ENCODE measurements around the gene INPP5D. TPM values are rescaled to one million over a fixed set of nuclear protein-coding genes. Genes with fewer than 3 reads are reported as not detected.
A peak's percentile ranks its signal among the peaks of the same experiment; 100 is the strongest.

The INPP5D gene
- polyA plus RNA-seq, 3 donors: 30.6 to 90.2 (median 54.8) TPM

- intact Hi-C loops (cut with micrococcal nuclease): no loop called here
- peak in 2 of 3 donors; percentile 30 to 38 for DNase-seq
- H4K20me1 ChIP-seq (ENCODE audit: insufficient read depth, low read length): peaks cover 94% of the 10 kb centered on the region
- no peak overlapping the region for H2AFZ ChIP-seq (ENCODE audit: insufficient read depth, low read depth, low read length, poor library complexity, severe bottlenecking)
- peak overlapping the region; percentile 3 to 77 for H3K27ac ChIP-seq (ENCODE audit: low read depth in 1 of 2, low read length in 2 of 2)
- H3K36me3 ChIP-seq (replicated peaks in 1 of 2; ENCODE audit: control insufficient read depth in 1 of 2, insufficient read depth in 2 of 2, low read length in 2 of 2): peaks cover 22 to 69% of the 10 kb centered on the region in 2 donors
- H3K4me2 ChIP-seq (replicated peaks; ENCODE audit: extremely low read depth, low read length, poor library complexity, severe bottlenecking): no peak overlapping the region
- Mint-ChIP-seq H3K4me3 (peak overlapping the region in 1 of 2 donors; percentile 21), H3K36me3 (peaks cover 51 to 61% of the 10 kb centered on the region in 2 donors), H3K27ac (peak overlapping the region; percentile 47 to 91 (median 79)), H3K4me1 (peaks cover 39% of the 10 kb centered on the region), H3K27me3 (ENCODE audit: low read depth in 3 of 3) (no peaks in the 10 kb centered on the region), H3K9me3 (peaks cover 0 to 3% (median 0%) of the 10 kb centered on the region in 7 donors)
- peaks cover 0 to 1% of the 10 kb centered on the region in 2 donors for H3K9me3 ChIP-seq (replicated peaks in 1 of 2; ENCODE audit: control insufficient read depth in 1 of 2, insufficient read depth in 1 of 2, low read length in 2 of 2)
- peaks cover 97% of the 10 kb centered on the region for H3K79me2 ChIP-seq (ENCODE audit: insufficient read depth, low read length)
- 54% methylated on average over 13 of the region's 17 CpGs for WGBS (ENCODE audit: insufficient coverage)
- H3K4me3 ChIP-seq (replicated peaks in 1 of 3; ENCODE audit: low read depth in 2 of 3, low read length in 3 of 3): no peak overlapping the region
- H3K27me3 ChIP-seq (ENCODE audit: control insufficient read depth in 2 of 2, insufficient read depth in 2 of 2, low read length in 2 of 2): no peaks in the 10 kb centered on the region
- H3K9ac ChIP-seq (ENCODE audit: insufficient read depth, low read length, poor library complexity, severe bottlenecking): peak overlapping the region; percentile 6
- peaks cover 9 to 12% of the 10 kb centered on the region in 2 donors for H3K4me1 ChIP-seq (ENCODE audit: control insufficient read depth in 1 of 2, insufficient read depth in 2 of 2, low read length in 2 of 2)
- TF ChIP-seq, protein P1, sequence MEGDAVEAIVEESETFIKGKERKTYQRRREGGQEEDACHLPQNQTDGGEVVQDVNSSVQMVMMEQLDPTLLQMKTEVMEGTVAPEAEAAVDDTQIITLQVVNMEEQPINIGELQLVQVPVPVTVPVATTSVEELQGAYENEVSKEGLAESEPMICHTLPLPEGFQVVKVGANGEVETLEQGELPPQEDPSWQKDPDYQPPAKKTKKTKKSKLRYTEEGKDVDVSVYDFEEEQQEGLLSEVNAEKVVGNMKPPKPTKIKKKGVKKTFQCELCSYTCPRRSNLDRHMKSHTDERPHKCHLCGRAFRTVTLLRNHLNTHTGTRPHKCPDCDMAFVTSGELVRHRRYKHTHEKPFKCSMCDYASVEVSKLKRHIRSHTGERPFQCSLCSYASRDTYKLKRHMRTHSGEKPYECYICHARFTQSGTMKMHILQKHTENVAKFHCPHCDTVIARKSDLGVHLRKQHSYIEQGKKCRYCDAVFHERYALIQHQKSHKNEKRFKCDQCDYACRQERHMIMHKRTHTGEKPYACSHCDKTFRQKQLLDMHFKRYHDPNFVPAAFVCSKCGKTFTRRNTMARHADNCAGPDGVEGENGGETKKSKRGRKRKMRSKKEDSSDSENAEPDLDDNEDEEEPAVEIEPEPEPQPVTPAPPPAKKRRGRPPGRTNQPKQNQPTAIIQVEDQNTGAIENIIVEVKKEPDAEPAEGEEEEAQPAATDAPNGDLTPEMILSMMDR (IDR thresholded peaks at IDR 0.05): no peak
Observed at GRCh38 chr2:233100192-233100998, 40.3 kb downstream of the INPP5D start.

GRCh38 chr2:233101141-233101540 lies 41.0 kb downstream of the INPP5D start:
- H3K36me3 ChIP-seq (replicated peaks in 1 of 2; ENCODE audit: control insufficient read depth in 1 of 2, insufficient read depth in 2 of 2, low read length in 2 of 2): peaks cover 25 to 72% of the 10 kb centered on the region in 2 donors
- no peak overlapping the region for H2AFZ ChIP-seq (ENCODE audit: insufficient read depth, low read depth, low read length, poor library complexity, severe bottlenecking)
- H3K9me3 ChIP-seq (replicated peaks in 1 of 2; ENCODE audit: control insufficient read depth in 1 of 2, insufficient read depth in 1 of 2, low read length in 2 of 2): peaks cover 0 to 6% of the 10 kb centered on the region in 2 donors
- DNase-seq: no peak
- TF ChIP-seq, protein P1 (IDR thresholded peaks at IDR 0.05): no peak
- no peaks in the 10 kb centered on the region for H3K27me3 ChIP-seq (ENCODE audit: control insufficient read depth in 2 of 2, insufficient read depth in 2 of 2, low read length in 2 of 2)
- no peak overlapping the region for H3K4me3 Mint-ChIP-seq
- intact Hi-C loops (cut with micrococcal nuclease): no loop called here
- peaks cover 97% of the 10 kb centered on the region for H3K79me2 ChIP-seq (ENCODE audit: insufficient read depth, low read length)
- H3K4me1 Mint-ChIP-seq: peaks cover 42% of the 10 kb centered on the region
- H3K9me3 Mint-ChIP-seq: peaks cover 0 to 7% (median 3%) of the 10 kb centered on the region in 7 donors
- no peak overlapping the region for H3K9ac ChIP-seq (ENCODE audit: insufficient read depth, low read length, poor library complexity, severe bottlenecking)
- 65% methylated on average over 3 of the region's 4 CpGs for WGBS (ENCODE audit: insufficient coverage)
- no peaks in the 10 kb centered on the region for H3K27me3 Mint-ChIP-seq (ENCODE audit: low read depth in 3 of 3)
- peak overlapping the region; percentile 10 to 91 (median 77) for H3K27ac Mint-ChIP-seq
- H3K4me3 ChIP-seq (replicated peaks in 1 of 3; ENCODE audit: low read depth in 2 of 3, low read length in 3 of 3): no peak overlapping the region
- H3K4me1 ChIP-seq (ENCODE audit: control insufficient read depth in 1 of 2, insufficient read depth in 2 of 2, low read length in 2 of 2): peaks cover 9 to 12% of the 10 kb centered on the region in 2 donors
- H3K27ac ChIP-seq (ENCODE audit: low read depth in 1 of 2, low read length in 2 of 2): peak overlapping the region in 1 of 2 donors; percentile 77
- peaks cover 55 to 66% of the 10 kb centered on the region in 2 donors for H3K36me3 Mint-ChIP-seq
- H3K4me2 ChIP-seq (replicated peaks; ENCODE audit: extremely low read depth, low read length, poor library complexity, severe bottlenecking): no peak overlapping the region
- peaks cover 94% of the 10 kb centered on the region for H4K20me1 ChIP-seq (ENCODE audit: insufficient read depth, low read length)

Data from CD14-positive monocyte (primary cell).